HL-60 (cell line): Measurements from ENCODE around the gene NFIB.

Source experiments
- DNase-seq, 2 experiments: peaks; one replicate each; pipeline ENCODE4 v3.0.0-alpha.2; 2010 to 2020; ENCODE audit warnings: low read depth in 1 of 2, low spot score in 1 of 2
- H3K27ac ChIP-seq: fragments of 250-450 bp; sonication (Bioruptor Pico); replicated peaks from 2 replicates; pipeline ENCODE4 v1.5.1; 2020; ENCODE audit warnings: mild to moderate bottlenecking, moderate library complexity
- H3K27me3 ChIP-seq: fragments of 250-450 bp; sonication (Bioruptor Pico); 2 replicates; pipeline ENCODE4 v1.5.1; 2021; ENCODE audit warnings: mild to moderate bottlenecking, moderate library complexity; ENCODE audit not compliant: insufficient read depth, poor library complexity, severe bottlenecking
- H3K4me3 ChIP-seq: replicated peaks from 2 replicates; pipeline ENCODE4 v1.5.1; 2011; ENCODE audit warnings: mild to moderate bottlenecking, control low read depth, low read length; ENCODE audit not compliant: insufficient read depth
- CTCF ChIP-seq: IDR thresholded peaks from one replicate; pipeline ENCODE4 v1.5.1; 2011; ENCODE audit warnings: low read length, control low read depth, inconsistent platforms; ENCODE audit not compliant: insufficient read depth
- GABPA ChIP-seq: IDR thresholded peaks from 2 replicates; pipeline ENCODE4 v1.6.1; 2012; ENCODE audit warnings: low read depth
- POLR2AphosphoS5 ChIP-seq: IDR thresholded peaks from 2 replicates; pipeline ENCODE4 v1.6.1; 2012; ENCODE audit warnings: low read depth
- SPI1 ChIP-seq: IDR thresholded peaks from 2 replicates; pipeline ENCODE4 v1.6.1; 2012; ENCODE audit warnings: low read depth, mild to moderate bottlenecking, borderline replicate concordance
- TF ChIP-seq, protein P1 (sequence below): IDR thresholded peaks from 2 replicates; pipeline ENCODE4 v1.6.1; 2012; ENCODE audit warnings: low read depth; ENCODE audit not compliant: insufficient replicate concordance

Gene NFIB

DNA sequence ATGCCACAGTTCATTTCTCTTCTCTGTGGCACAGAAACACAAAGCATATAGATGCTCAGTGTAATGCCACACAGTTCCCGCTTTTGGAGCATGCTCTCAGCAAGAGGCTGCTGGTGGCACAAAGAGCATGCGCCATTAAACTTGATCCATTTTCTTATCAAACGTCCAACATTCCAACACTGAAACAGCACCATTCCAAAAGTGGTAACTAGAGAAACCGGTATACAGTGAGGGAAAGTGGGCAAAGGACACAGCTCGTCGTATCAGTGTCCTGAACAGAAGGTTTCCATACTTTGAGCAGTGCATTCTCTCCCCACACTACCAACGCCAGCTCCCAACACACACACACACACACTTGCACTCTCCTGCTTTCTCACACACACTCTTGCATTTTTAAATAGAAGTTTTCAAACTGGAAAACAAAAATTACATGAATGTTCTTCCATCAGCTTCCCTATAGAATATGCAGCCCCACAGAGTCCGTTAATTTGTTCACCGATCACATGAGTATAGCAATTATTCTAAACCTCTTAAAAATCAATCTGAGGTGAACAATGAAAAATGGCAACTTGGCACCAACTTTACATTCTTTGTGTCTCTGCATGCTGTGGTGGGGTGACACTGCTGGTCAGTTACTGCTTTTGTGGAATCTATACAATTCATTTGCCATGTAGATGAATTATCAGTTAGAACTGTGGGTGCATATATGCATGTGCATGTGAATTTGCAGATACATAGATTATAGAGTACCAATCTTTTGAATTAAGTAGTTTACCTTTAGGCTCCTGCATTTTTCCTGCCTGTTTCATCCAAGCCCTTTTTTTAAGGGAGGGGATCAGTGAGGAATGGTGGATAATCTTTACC lies 5.7 kb downstream of the NFIB start:
- H3K4me3 ChIP-seq: no peak overlapping the region
- TF ChIP-seq POLR2AphosphoS5 (no peak), GABPA (no peak), CTCF (no peak), SPI1 (no peak)
- TF ChIP-seq, protein P1, sequence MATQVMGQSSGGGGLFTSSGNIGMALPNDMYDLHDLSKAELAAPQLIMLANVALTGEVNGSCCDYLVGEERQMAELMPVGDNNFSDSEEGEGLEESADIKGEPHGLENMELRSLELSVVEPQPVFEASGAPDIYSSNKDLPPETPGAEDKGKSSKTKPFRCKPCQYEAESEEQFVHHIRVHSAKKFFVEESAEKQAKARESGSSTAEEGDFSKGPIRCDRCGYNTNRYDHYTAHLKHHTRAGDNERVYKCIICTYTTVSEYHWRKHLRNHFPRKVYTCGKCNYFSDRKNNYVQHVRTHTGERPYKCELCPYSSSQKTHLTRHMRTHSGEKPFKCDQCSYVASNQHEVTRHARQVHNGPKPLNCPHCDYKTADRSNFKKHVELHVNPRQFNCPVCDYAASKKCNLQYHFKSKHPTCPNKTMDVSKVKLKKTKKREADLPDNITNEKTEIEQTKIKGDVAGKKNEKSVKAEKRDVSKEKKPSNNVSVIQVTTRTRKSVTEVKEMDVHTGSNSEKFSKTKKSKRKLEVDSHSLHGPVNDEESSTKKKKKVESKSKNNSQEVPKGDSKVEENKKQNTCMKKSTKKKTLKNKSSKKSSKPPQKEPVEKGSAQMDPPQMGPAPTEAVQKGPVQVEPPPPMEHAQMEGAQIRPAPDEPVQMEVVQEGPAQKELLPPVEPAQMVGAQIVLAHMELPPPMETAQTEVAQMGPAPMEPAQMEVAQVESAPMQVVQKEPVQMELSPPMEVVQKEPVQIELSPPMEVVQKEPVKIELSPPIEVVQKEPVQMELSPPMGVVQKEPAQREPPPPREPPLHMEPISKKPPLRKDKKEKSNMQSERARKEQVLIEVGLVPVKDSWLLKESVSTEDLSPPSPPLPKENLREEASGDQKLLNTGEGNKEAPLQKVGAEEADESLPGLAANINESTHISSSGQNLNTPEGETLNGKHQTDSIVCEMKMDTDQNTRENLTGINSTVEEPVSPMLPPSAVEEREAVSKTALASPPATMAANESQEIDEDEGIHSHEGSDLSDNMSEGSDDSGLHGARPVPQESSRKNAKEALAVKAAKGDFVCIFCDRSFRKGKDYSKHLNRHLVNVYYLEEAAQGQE: no peak
- H3K27me3 ChIP-seq: no peaks in the 10 kb centered on the region
- no peak overlapping the region for H3K27ac ChIP-seq
- DNase-seq: no peak

GRCh38 chr9:14306672-14307660 lies 7.0 kb downstream of the NFIB start:
- no peak for DNase-seq
- H3K27me3 ChIP-seq: no peaks in the 10 kb centered on the region
- no peak overlapping the region for H3K4me3 ChIP-seq
- no peak overlapping the region for H3K27ac ChIP-seq
- TF ChIP-seq POLR2AphosphoS5 (no peak), GABPA (no peak), SPI1 (no peak), CTCF (no peak)
- TF ChIP-seq, protein P1: no peak

GRCh38 chr9:14306188-14306587 lies 7.8 kb downstream of the NFIB start:
- Histone ChIP-seq H3K27ac (no peak overlapping the region), H3K27me3 (no peaks in the 10 kb centered on the region), H3K4me3 (no peak overlapping the region)
- DNase-seq: no peak
- TF ChIP-seq POLR2AphosphoS5 (no peak), SPI1 (no peak), GABPA (no peak), CTCF (no peak)
- TF ChIP-seq, protein P1: no peak
